Islet precursor cell (in vitro differentiated cells): ENCODE data around the gene GABRB1.
A peak's percentile ranks its signal among the peaks of the same experiment; 100 is the strongest.

Experiments used
- DNase-seq: peaks from one replicate; pipeline ENCODE4 v3.0.0-alpha.2; 2018

The GABRB1 gene

GRCh38 chr4:47031011-47031678 lies at the start of gene GABRB1:
Gene GABRB1 (plus strand): TSS chr4:47031567.
- DNase-seq: peak; percentile 77

GRCh38 chr4:46984781-46985180 lies 46.6 kb upstream of the GABRB1 start:
- DNase-seq: no peak

GRCh38 chr4:46986922-46987638 lies 44.3 kb upstream of the GABRB1 start:
- DNase-seq: no peak

- DNase-seq: no peak
These were observed 39.0 kb upstream of the GABRB1 start for GRCh38 chr4:46992338-46992737.

GRCh38 chr4:46993075-46994006 lies 38.0 kb upstream of the GABRB1 start, which contains the start of gene GABRA4:
Gene GABRA4 (minus strand): TSS chr4:46993581. CDS start chr4:46993424, 157 bp downstream.
- peak; percentile 61 for DNase-seq

- no peak for DNase-seq
These were observed 37.4 kb upstream of the GABRB1 start for GRCh38 chr4:46994007-46994405.

GRCh38 chr4:46999566-46999965 lies 31.8 kb upstream of the GABRB1 start:
- DNase-seq: no peak

- DNase-seq: no peak
These were observed 31.0 kb upstream of the GABRB1 start for GRCh38 chr4:47000406-47000805.

GRCh38 chr4:47002580-47002979 lies 28.8 kb upstream of the GABRB1 start:
- no peak for DNase-seq

- DNase-seq: no peak
These were observed 20.9 kb upstream of the GABRB1 start for GRCh38 chr4:47010347-47010911.

GRCh38 chr4:47010912-47011446 lies 20.4 kb upstream of the GABRB1 start:
- DNase-seq: no peak

- DNase-seq: no peak
These were observed 18.7 kb upstream of the GABRB1 start for GRCh38 chr4:47012676-47013075.

- no peak for DNase-seq
These were observed 18.0 kb upstream of the GABRB1 start for GRCh38 chr4:47013373-47013772.

- no peak for DNase-seq
These were observed 14.3 kb upstream of the GABRB1 start for GRCh38 chr4:47017081-47017480.

- DNase-seq: no peak
These were observed 13.9 kb upstream of the GABRB1 start for GRCh38 chr4:47017494-47017893.

- no peak for DNase-seq
These were observed 511 bp downstream of the GABRB1 start for GRCh38 chr4:47031751-47032404.

GRCh38 chr4:47032405-47033106 lies 1.2 kb downstream of the GABRB1 start:
- DNase-seq: peak; percentile 92

- DNase-seq: no peak
These were observed 6.9 kb downstream of the GABRB1 start for GRCh38 chr4:47038263-47038662.

- no peak for DNase-seq
These were observed 9.5 kb downstream of the GABRB1 start for GRCh38 chr4:47040828-47041227.

GRCh38 chr4:47043821-47044220 lies 12.5 kb downstream of the GABRB1 start:
- no peak for DNase-seq

GRCh38 chr4:47045261-47045660 lies 13.9 kb downstream of the GABRB1 start:
- no peak for DNase-seq

GRCh38 chr4:47049347-47049746 lies 18.0 kb downstream of the GABRB1 start:
- DNase-seq: no peak
